Measurements from ENCODE around the gene KCNQ1OT1. TPM values are rescaled to one million over a fixed set of nuclear protein-coding genes. Genes with fewer than 3 reads are reported as not detected.

KCNQ1OT1 gene
- total and polyA plus RNA-seq, 2 of the 4 experiments (the other 2 are of a cell fraction): 0.14 to 2.0 TPM

DNA sequence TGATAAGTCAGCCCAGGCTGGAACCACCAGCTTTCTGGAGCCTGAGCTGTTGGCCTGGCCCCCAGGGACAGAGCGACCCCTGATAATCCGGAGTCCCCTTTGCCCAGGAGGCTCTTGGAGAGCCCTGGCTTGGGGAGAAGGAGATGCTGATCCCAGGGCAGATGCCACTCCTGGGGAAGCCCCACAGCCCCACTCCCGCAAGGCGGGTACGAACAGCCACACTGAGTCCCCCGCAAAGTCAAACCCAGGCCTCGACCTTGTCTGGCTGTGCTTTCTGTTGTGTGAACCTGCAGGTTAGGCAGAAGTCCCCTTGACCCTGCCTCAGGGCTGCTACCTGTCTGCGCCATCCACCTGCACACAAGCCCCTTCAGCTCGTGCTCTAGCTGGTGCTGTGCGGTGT lies 108.0 kb downstream of the KCNQ1OT1 start:
- no peaks in the 10 kb centered on the region for H4K20me1 ChIP-seq (ENCODE audit: insufficient read depth, low read length)
- DNase-seq: no peak
- H4K91ac ChIP-seq (ENCODE audit: insufficient read depth, low read depth, low read length): no peak overlapping the region
- no peak overlapping the region for H2BK20ac ChIP-seq (ENCODE audit: low read depth, low read length)
- H4K8ac ChIP-seq (ENCODE audit: low read depth in 2 of 2, low read length in 2 of 2): no peak overlapping the region
- H3K27me3 ChIP-seq (ENCODE audit: control insufficient read depth, insufficient read depth, low read length): peaks cover 26% of the 10 kb centered on the region; the same call in 1 of the 2 replicates
- H4K5ac ChIP-seq (ENCODE audit: low read depth, low read length): no peak overlapping the region
- H2AK9ac ChIP-seq (replicated peaks; ENCODE audit: low read depth, low read length, poor library complexity): no peak overlapping the region
- H2BK120ac ChIP-seq (ENCODE audit: low read depth, low read length): no peak overlapping the region
- in situ Hi-C loops (cut with MboI; ENCODE audit: low sequenced_read_pairs) (no loop called here), dilution Hi-C loops (cut with HindIII; ENCODE audit: low sequenced_read_pairs, unreplicated experiment) (no loop called here), intact Hi-C loops (cut with micrococcal nuclease) (no loop called here)
- H3K9ac ChIP-seq (ENCODE audit: low read depth, low read length): no peak overlapping the region
- H3K56ac ChIP-seq (ENCODE audit: extremely low read depth, insufficient read depth, low read length): no peak overlapping the region
- H3K4me1 ChIP-seq (ENCODE audit: control insufficient read depth, insufficient read depth, low read length): no peaks in the 10 kb centered on the region
- no peak overlapping the region for H2BK15ac ChIP-seq (ENCODE audit: low read depth, low read length)
- H3K9me3 ChIP-seq (ENCODE audit: control insufficient read depth, insufficient read depth, low read length): peaks cover 3% of the 10 kb centered on the region
- CTCF ChIA-PET: no interaction called here
- no peak overlapping the region for H2BK5ac ChIP-seq (ENCODE audit: low read depth, low read length, poor library complexity, severe bottlenecking)
- H3K27ac ChIP-seq (ENCODE audit: insufficient read depth, low read length): no peak overlapping the region
- no peaks in the 10 kb centered on the region for H3K9me1 ChIP-seq (ENCODE audit: insufficient read depth, low read length)
- no peak overlapping the region for H2AK5ac ChIP-seq (ENCODE audit: low read depth, low read length)
- H3K36me3 ChIP-seq (ENCODE audit: control insufficient read depth, insufficient read depth, low read length): no peaks in the 10 kb centered on the region
- TF ChIP-seq MXI1 (IDR thresholded peaks at IDR 0.05; ENCODE audit: borderline replicate concordance, low read depth, low read length) (no peak), MAFK (IDR thresholded peaks at IDR 0.05; ENCODE audit: low read depth, low read length) (no peak), RFX5 (IDR thresholded peaks at IDR 0.05; ENCODE audit: low read depth, low read length) (no peak), POLR2A (IDR thresholded peaks at IDR 0.05; ENCODE audit: low read depth, low read length) (no peak), SMC3 (IDR thresholded peaks at IDR 0.05; ENCODE audit: low read depth, low read length) (no peak), MAZ (IDR thresholded peaks at IDR 0.05; ENCODE audit: borderline replicate concordance, low read depth, low read length) (no peak), NFE2L2 (IDR thresholded peaks at IDR 0.05; ENCODE audit: low read depth, low read length) (no peak), RCOR1 (IDR thresholded peaks at IDR 0.05; ENCODE audit: insufficient replicate concordance, low read length) (no peak), RAD21 (IDR thresholded peaks at IDR 0.05; ENCODE audit: low read length) (no peak), BHLHE40 (IDR thresholded peaks at IDR 0.05; ENCODE audit: low read depth, low read length) (no peak), FOS (IDR thresholded peaks at IDR 0.05; ENCODE audit: low read depth, low read length) (no peak), CHD1 (IDR thresholded peaks at IDR 0.05; ENCODE audit: low read depth, low read length) (no peak)
- TF ChIP-seq, protein P1, sequence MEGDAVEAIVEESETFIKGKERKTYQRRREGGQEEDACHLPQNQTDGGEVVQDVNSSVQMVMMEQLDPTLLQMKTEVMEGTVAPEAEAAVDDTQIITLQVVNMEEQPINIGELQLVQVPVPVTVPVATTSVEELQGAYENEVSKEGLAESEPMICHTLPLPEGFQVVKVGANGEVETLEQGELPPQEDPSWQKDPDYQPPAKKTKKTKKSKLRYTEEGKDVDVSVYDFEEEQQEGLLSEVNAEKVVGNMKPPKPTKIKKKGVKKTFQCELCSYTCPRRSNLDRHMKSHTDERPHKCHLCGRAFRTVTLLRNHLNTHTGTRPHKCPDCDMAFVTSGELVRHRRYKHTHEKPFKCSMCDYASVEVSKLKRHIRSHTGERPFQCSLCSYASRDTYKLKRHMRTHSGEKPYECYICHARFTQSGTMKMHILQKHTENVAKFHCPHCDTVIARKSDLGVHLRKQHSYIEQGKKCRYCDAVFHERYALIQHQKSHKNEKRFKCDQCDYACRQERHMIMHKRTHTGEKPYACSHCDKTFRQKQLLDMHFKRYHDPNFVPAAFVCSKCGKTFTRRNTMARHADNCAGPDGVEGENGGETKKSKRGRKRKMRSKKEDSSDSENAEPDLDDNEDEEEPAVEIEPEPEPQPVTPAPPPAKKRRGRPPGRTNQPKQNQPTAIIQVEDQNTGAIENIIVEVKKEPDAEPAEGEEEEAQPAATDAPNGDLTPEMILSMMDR (conservative IDR thresholded peaks at IDR 0.05; ENCODE audit: low read depth, low read length): no peak
- TF ChIP-seq, protein P2, sequence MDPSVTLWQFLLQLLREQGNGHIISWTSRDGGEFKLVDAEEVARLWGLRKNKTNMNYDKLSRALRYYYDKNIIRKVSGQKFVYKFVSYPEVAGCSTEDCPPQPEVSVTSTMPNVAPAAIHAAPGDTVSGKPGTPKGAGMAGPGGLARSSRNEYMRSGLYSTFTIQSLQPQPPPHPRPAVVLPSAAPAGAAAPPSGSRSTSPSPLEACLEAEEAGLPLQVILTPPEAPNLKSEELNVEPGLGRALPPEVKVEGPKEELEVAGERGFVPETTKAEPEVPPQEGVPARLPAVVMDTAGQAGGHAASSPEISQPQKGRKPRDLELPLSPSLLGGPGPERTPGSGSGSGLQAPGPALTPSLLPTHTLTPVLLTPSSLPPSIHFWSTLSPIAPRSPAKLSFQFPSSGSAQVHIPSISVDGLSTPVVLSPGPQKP (IDR thresholded peaks at IDR 0.05; ENCODE audit: borderline replicate concordance, low read depth, low read length): no peak
- TF ChIP-seq, protein P3, sequence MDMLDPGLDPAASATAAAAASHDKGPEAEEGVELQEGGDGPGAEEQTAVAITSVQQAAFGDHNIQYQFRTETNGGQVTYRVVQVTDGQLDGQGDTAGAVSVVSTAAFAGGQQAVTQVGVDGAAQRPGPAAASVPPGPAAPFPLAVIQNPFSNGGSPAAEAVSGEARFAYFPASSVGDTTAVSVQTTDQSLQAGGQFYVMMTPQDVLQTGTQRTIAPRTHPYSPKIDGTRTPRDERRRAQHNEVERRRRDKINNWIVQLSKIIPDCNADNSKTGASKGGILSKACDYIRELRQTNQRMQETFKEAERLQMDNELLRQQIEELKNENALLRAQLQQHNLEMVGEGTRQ (IDR thresholded peaks at IDR 0.05; ENCODE audit: low read depth, low read length): no peak
- H3K23ac ChIP-seq (ENCODE audit: low read depth, low read length): no peak overlapping the region
- H3K14ac ChIP-seq (replicated peaks; ENCODE audit: low read depth, low read length): no peak overlapping the region
- H3K79me1 ChIP-seq (ENCODE audit: low read depth in 1 of 2, low read length in 2 of 2): no peaks in the 10 kb centered on the region
- POLR2A ChIA-PET (ENCODE audit: unreplicated experiment): no interaction called here
- H3K4me2 ChIP-seq (ENCODE audit: low read depth, low read length): no peak overlapping the region
- no peak overlapping the region for H2AFZ ChIP-seq (replicated peaks; ENCODE audit: low read length, poor library complexity)
- 67% methylated on average over 1 of the region's 10 CpGs; no CpG with 5 or more reads in 1 of the 2 experiments for WGBS, 2 experiments (ENCODE audit: extremely low coverage in 2 of 2, insufficient read length in 1 of 2)
- H3K4ac ChIP-seq (ENCODE audit: low read depth, low read length): no peak overlapping the region
- no peak overlapping the region for H3K4me3 ChIP-seq (ENCODE audit: insufficient read depth, low read depth, low read length)
- no peak for ATAC-seq (ENCODE audit: low read depth)
- no TSS peak for BruUV-seq (replicated peaks)
- H3K18ac ChIP-seq (ENCODE audit: low read depth, low read length): no peak overlapping the region
